Measurements from ENCODE around the gene SSBP4.

SSBP4 gene

DNA sequence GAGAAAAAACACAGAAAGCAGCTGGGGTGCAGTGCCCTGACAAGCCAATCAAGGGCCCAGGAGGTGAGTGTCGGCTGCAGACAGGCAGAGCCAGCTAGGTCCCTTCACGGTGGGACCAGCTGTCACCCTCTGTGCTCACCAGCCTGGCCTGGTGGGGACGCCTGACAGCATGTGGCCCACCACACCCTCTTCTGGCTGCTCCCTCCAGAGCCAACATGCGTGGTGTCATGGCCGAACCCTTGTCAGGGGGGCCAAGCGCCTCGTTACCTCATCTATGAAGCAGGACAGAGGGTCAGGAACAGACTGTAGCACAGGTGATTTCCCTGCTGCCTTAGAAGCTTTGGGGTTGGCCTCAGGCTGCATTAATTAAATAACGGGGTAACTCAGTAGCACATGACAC is 58.8 kb downstream of the SSBP4 start:
- Histone ChIP-seq H3K27ac (ENCODE audit: low read length) (no peak overlapping the region), H3K4me2 (ENCODE audit: insufficient read depth, low read length) (no peak overlapping the region), H3K36me3 (ENCODE audit: insufficient read depth, low read length) (0 out of 2 replicates have a peak, but pooled peaks cover 1% of the 10 kb centered on the region), H4K20me1 (ENCODE audit: insufficient read depth, low read length) (peaks cover 87% of the 10 kb centered on the region), H3K4me1 (ENCODE audit: insufficient read depth, low read length) (no peaks in the 10 kb centered on the region; the same call in 1 of the 2 replicates), H3K9me3 (ENCODE audit: insufficient read depth, low read length, severe bottlenecking) (no peaks in the 10 kb centered on the region), H2AFZ (ENCODE audit: low read depth, low read length) (no peak overlapping the region), H3K79me2 (ENCODE audit: insufficient read depth, low read length) (peaks cover 85% of the 10 kb centered on the region), H3K9ac (ENCODE audit: low read depth, low read length) (no peak overlapping the region), H3K4me3 (ENCODE audit: low read depth in 1 of 2, low read length in 2 of 2) (no peak overlapping the region), H3K27me3 (ENCODE audit: insufficient read depth, low read length, poor library complexity) (no peaks in the 10 kb centered on the region)
- TF ChIP-seq, protein P1, sequence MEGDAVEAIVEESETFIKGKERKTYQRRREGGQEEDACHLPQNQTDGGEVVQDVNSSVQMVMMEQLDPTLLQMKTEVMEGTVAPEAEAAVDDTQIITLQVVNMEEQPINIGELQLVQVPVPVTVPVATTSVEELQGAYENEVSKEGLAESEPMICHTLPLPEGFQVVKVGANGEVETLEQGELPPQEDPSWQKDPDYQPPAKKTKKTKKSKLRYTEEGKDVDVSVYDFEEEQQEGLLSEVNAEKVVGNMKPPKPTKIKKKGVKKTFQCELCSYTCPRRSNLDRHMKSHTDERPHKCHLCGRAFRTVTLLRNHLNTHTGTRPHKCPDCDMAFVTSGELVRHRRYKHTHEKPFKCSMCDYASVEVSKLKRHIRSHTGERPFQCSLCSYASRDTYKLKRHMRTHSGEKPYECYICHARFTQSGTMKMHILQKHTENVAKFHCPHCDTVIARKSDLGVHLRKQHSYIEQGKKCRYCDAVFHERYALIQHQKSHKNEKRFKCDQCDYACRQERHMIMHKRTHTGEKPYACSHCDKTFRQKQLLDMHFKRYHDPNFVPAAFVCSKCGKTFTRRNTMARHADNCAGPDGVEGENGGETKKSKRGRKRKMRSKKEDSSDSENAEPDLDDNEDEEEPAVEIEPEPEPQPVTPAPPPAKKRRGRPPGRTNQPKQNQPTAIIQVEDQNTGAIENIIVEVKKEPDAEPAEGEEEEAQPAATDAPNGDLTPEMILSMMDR (IDR thresholded peaks at IDR 0.05; ENCODE audit: borderline replicate concordance, extremely low read depth, low read length, poor library complexity, severe bottlenecking), result no peak
- no peak for TF ChIP-seq EZH2 (IDR thresholded peaks at IDR 0.05; ENCODE audit: borderline replicate concordance, low read depth, low read length, severe bottlenecking)
- no peak for ATAC-seq (ENCODE audit: insufficient read depth, low read depth)
- no peak for DNase-seq

- H4K20me1 ChIP-seq (ENCODE audit: insufficient read depth, low read length), result peaks cover 87% of the 10 kb centered on the region
- peaks cover 87% of the 10 kb centered on the region for H3K79me2 ChIP-seq (ENCODE audit: insufficient read depth, low read length)
- H3K4me3 ChIP-seq (ENCODE audit: low read depth in 1 of 2, low read length in 2 of 2), result no peak overlapping the region
- ATAC-seq (ENCODE audit: insufficient read depth, low read depth) (peak; percentile 66; the same call in 2 of the 3 replicates), DNase-seq (peak; percentile 45)
- no peak overlapping the region for H3K9ac ChIP-seq (ENCODE audit: low read depth, low read length)
- H3K27me3 ChIP-seq (ENCODE audit: insufficient read depth, low read length, poor library complexity), result no peaks in the 10 kb centered on the region
- no peak overlapping the region for H3K4me2 ChIP-seq (ENCODE audit: insufficient read depth, low read length)
- H3K36me3 ChIP-seq (ENCODE audit: insufficient read depth, low read length), result no peaks in the 10 kb centered on the region
- H3K27ac ChIP-seq (ENCODE audit: low read length), result peak overlapping the region; percentile 18; the same call in 1 of the 2 replicates
- no peaks in the 10 kb centered on the region for H3K9me3 ChIP-seq (ENCODE audit: insufficient read depth, low read length, severe bottlenecking)
- no peaks in the 10 kb centered on the region; the same call in 1 of the 2 replicates for H3K4me1 ChIP-seq (ENCODE audit: insufficient read depth, low read length)
- no peak overlapping the region for H2AFZ ChIP-seq (ENCODE audit: low read depth, low read length)
- TF ChIP-seq EZH2 (IDR thresholded peaks at IDR 0.05; ENCODE audit: borderline replicate concordance, low read depth, low read length, severe bottlenecking), result no peak
- TF ChIP-seq, protein P1 (IDR thresholded peaks at IDR 0.05; ENCODE audit: borderline replicate concordance, extremely low read depth, low read length, poor library complexity, severe bottlenecking), result no peak
Observed at GRCh38 chr19:18478545-18479311, 59.5 kb downstream of the SSBP4 start.

- H3K79me2 ChIP-seq (ENCODE audit: insufficient read depth, low read length), result peaks cover 87% of the 10 kb centered on the region
- H3K4me3 ChIP-seq (ENCODE audit: low read depth in 1 of 2, low read length in 2 of 2), result no peak overlapping the region
- peaks cover 88% of the 10 kb centered on the region for H4K20me1 ChIP-seq (ENCODE audit: insufficient read depth, low read length)
- no peaks in the 10 kb centered on the region for H3K36me3 ChIP-seq (ENCODE audit: insufficient read depth, low read length)
- no peak overlapping the region; the same call in 1 of the 2 replicates for H3K27ac ChIP-seq (ENCODE audit: low read length)
- no peak overlapping the region for H2AFZ ChIP-seq (ENCODE audit: low read depth, low read length)
- ATAC-seq (ENCODE audit: insufficient read depth, low read depth), result no peak
- no peak overlapping the region for H3K9ac ChIP-seq (ENCODE audit: low read depth, low read length)
- H3K4me2 ChIP-seq (ENCODE audit: insufficient read depth, low read length), result no peak overlapping the region
- no peaks in the 10 kb centered on the region for H3K9me3 ChIP-seq (ENCODE audit: insufficient read depth, low read length, severe bottlenecking)
- DNase-seq, result no peak
- TF ChIP-seq EZH2 (IDR thresholded peaks at IDR 0.05; ENCODE audit: borderline replicate concordance, low read depth, low read length, severe bottlenecking), result no peak
- TF ChIP-seq, protein P1 (IDR thresholded peaks at IDR 0.05; ENCODE audit: borderline replicate concordance, extremely low read depth, low read length, poor library complexity, severe bottlenecking), result no peak
- H3K4me1 ChIP-seq (ENCODE audit: insufficient read depth, low read length), result no peaks in the 10 kb centered on the region; the same call in 1 of the 2 replicates
- H3K27me3 ChIP-seq (ENCODE audit: insufficient read depth, low read length, poor library complexity), result no peaks in the 10 kb centered on the region
Observed at GRCh38 chr19:18480006-18480691, 61.0 kb downstream of the SSBP4 start.
